Glomerular endothelial cell (primary cell): Measurements from ENCODE around the gene ZSCAN32. TPM values are rescaled to one million over a fixed set of nuclear protein-coding genes. Genes with fewer than 3 reads are reported as not detected.

ENCODE experiments used
- DNase-seq: peaks from one replicate; pipeline ENCODE4 v3.0.0-alpha.2; 2011; ENCODE audit warnings: low read depth, low spot score; ENCODE audit errors: extremely low read depth
- total RNA-seq: library from RNA; depleted of rRNA; stranded (reverse); fragments of >200 nt; gene quantifications from 2 replicates; pipeline ENCODE4 v1.2.3, GENCODE V29; 2015

ZSCAN32 gene
- total RNA-seq, 1 donor from 2014 or later = 11.7 TPM

GRCh38 chr16:3358871-3359270 is 41.9 kb downstream of the ZSCAN32 start:
- no peak for DNase-seq

- no peak for DNase-seq
Observed at GRCh38 chr16:3356118-3356517, 44.7 kb downstream of the ZSCAN32 start.

DNA sequence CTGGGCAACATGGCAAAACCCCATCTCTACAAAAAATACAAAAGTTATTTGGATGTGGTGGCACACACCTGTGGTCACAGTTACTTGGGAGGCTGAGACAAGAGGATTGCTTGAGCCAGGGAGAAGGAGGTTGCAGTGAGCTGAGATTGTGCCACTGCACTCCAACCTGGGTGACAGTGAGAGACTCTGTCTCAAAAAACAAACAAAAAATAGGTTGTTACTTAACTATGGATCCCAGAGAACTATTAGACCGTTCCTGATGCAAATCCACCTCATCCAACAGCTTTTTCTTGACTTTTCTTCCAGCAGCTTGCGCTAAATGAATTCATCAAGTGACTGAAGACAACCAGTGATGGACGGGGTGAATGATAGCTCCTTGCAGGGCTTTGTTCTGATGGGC is 45.2 kb downstream of the ZSCAN32 start, which contains the start of gene OR2C1:
Gene OR2C1 (plus strand): TSS at position 301 of the 400 bp plus-strand sequence. CDS start 52 bp downstream, at position 353.
- DNase-seq = no peak

- DNase-seq = no peak
Observed at GRCh38 chr16:3349175-3349574, 51.6 kb downstream of the ZSCAN32 start.

GRCh38 chr16:3348547-3349167 is 52.1 kb downstream of the ZSCAN32 start:
- no peak for DNase-seq

DNA sequence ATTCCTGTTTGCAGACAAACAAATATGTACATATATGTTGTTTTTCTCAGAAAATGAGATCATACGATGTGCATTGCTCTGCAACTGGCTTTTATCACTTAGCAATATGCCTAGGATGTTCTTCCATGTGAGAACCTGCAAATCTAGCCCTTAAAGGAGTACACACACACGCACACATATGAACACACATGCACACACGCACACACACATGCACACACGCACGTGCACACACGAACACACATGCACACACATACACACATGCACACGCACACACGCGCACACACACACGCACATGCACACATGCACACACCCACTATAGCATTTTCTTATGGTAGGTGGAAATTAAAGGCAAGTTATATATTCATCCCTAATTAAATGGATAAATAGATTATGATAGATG is 53.2 kb downstream of the ZSCAN32 start:
- no peak for DNase-seq

DNA sequence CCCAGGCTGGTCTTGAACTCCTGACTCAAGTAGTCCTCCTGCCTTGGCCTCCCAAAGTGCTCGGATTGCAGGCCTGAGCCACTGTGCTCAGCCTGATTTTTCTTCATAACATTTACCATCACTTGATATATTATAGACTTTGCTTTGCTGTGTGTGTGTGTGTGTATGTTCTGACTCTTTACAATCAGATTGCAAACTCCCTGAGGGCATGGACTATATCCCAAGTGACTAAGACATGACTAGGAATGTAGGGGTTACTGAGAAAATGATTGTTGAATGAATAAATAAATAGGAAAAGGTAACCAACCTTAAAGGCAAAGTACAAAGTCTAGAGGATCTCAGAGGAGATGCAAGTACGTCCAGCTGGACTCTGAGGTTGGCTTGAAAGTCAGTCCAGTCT is 54.8 kb downstream of the ZSCAN32 start:
- DNase-seq = no peak

Other genes starting within 250 kb of the ZSCAN32 start
- not detected in 2 replicates for gene OR1F1, start 212.8 kb downstream of the ZSCAN32 start, total RNA-seq
- gene ZNF200, start 165.8 kb downstream of the ZSCAN32 start, total RNA-seq = 7.2 and 9.5 TPM in 2 replicates
- gene MEFV, start 144.4 kb downstream of the ZSCAN32 start, total RNA-seq = not detected in 2 replicates
- gene ZNF263, start 117.5 kb downstream of the ZSCAN32 start, total RNA-seq = 30.2 and 31.5 TPM in 2 replicates
- gene TIGD7, start 95.6 kb downstream of the ZSCAN32 start, total RNA-seq = 2.0 and 2.4 TPM in 2 replicates
- 9.8 and 18.9 TPM in 2 replicates for gene ZNF75A, start 95.5 kb downstream of the ZSCAN32 start, total RNA-seq
- gene OR2C1, start 45.1 kb downstream of the ZSCAN32 start, total RNA-seq = not detected in 2 replicates
- 7.5 and 10.4 TPM in 2 replicates for gene ZNF174, start 211 bp upstream of the ZSCAN32 start, total RNA-seq
- 1.7 and 2.1 TPM in 2 replicates for gene ZNF597, start 42.5 kb upstream of the ZSCAN32 start, total RNA-seq
- 40.3 and 45.3 TPM in 2 replicates for gene NAA60, start 42.7 kb upstream of the ZSCAN32 start, total RNA-seq
- gene C16orf90, start 94.5 kb upstream of the ZSCAN32 start, total RNA-seq = not detected in 2 replicates
- gene CLUAP1, start 100.0 kb upstream of the ZSCAN32 start, total RNA-seq = 13.4 and 16.2 TPM in 2 replicates
- gene NLRC3, start 176.4 kb upstream of the ZSCAN32 start, total RNA-seq = 7.5 and 7.6 TPM in 2 replicates
- gene SLX4, start 210.6 kb upstream of the ZSCAN32 start, total RNA-seq = 4.1 and 6.5 TPM in 2 replicates